Measurements from ENCODE around the gene MAPK1IP1L. TPM values are rescaled to one million over a fixed set of nuclear protein-coding genes. Genes with fewer than 3 reads are reported as not detected.
A peak's percentile ranks its signal among the peaks of the same experiment; 100 is the strongest.
"Not testable (repeated sequence)": the region's sequence is repeated elsewhere in the genome, so short reads cannot be mapped to it uniquely, and the experiment has no call there.

The MAPK1IP1L gene
- total RNA-seq, 1 experiment from 2014 or later, result 29.5 TPM

- no peak for DNase-seq (ENCODE audit: low spot score)
Measured at GRCh38 chr14:55054098-55054497, 2.7 kb downstream of the MAPK1IP1L start.

DNA sequence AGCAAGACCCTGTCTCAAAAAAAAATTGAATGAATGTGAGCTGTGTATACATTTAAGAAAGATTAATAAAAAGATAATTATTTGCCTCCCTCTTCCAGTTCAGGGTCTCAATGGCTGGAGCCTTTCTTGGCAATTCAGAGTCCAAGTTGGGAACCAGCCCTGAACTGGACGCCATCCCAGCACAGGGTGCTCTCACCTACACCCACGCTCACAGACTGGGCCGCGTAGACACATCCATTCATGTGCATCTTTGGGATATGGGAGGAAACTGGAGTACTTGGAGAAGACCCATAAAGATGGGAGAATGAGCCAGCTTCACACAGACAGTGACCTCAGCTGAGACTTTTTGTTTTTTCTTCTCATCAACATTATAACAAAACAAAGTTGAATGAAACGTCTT is 6.5 kb downstream of the MAPK1IP1L start:
- no peak for DNase-seq (ENCODE audit: low spot score)

DNA sequence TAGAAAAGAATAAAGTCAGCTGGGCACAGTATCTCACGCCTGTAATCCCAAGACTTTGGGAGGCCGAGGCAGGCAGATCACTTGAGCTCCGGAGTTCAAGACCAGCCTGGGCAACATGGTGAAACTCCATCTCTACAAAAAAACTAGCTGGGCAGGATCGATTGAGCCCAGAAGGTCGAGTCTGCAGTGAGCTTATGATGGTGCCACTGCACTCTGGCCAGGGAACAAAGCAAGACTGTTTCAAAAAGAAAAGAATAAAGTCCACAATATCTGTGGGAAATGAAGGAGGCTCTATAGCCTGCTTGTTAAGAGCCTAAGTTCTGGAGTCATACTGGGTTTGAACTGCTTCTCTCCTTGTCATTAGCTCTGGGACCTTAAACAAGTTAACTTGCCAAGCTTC is 7.9 kb downstream of the MAPK1IP1L start:
- DNase-seq (ENCODE audit: low spot score), result no peak

- DNase-seq (ENCODE audit: low spot score), result no peak
Measured at GRCh38 chr14:55062517-55063351, 11.3 kb downstream of the MAPK1IP1L start.

DNA sequence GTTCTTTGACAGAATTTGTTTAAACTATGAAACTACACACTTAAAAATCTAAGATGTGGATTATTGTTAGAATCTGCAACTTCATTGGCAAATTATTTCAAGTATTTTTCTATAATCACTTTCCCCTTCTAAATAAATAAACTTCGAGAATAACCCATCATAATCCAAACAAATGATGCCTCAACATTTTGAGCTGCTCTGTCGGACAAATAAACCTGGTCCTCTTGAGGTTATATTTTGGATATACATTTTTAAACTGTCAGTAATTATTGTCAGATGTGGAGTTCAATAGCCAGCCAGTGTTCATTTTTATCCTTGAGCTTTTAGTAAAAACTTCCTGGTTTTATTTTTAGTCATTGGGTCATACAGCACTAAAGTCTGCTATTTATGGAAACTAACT is 13.4 kb downstream of the MAPK1IP1L start:
- DNase-seq (ENCODE audit: low spot score), result not testable (repeated sequence)

- DNase-seq (ENCODE audit: low spot score), result no peak
Measured at GRCh38 chr14:55065411-55065810, 14.0 kb downstream of the MAPK1IP1L start.

DNA sequence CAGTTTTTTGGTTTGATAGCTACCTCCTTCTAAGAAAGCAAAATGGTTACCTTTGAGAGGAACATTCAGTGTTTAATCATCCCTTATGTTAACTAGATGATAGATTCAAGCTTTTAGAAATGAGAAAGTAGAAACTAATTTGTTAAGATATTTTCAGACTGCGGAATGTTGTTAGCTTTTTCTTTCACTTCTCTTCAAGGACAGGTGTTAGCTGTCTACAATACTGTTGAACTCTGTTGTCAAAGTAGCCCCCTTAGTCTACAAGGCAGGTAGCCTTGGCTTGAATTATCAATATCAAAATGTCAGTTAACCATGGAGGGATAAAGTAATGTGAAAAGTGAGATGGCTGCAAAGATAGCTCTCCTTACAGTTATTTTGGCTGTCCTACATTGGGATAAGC is 14.8 kb downstream of the MAPK1IP1L start:
- DNase-seq (ENCODE audit: low spot score), result no peak

GRCh38 chr14:55070981-55071411 is 19.5 kb downstream of the MAPK1IP1L start:
- DNase-seq (ENCODE audit: low spot score), result no peak

DNA sequence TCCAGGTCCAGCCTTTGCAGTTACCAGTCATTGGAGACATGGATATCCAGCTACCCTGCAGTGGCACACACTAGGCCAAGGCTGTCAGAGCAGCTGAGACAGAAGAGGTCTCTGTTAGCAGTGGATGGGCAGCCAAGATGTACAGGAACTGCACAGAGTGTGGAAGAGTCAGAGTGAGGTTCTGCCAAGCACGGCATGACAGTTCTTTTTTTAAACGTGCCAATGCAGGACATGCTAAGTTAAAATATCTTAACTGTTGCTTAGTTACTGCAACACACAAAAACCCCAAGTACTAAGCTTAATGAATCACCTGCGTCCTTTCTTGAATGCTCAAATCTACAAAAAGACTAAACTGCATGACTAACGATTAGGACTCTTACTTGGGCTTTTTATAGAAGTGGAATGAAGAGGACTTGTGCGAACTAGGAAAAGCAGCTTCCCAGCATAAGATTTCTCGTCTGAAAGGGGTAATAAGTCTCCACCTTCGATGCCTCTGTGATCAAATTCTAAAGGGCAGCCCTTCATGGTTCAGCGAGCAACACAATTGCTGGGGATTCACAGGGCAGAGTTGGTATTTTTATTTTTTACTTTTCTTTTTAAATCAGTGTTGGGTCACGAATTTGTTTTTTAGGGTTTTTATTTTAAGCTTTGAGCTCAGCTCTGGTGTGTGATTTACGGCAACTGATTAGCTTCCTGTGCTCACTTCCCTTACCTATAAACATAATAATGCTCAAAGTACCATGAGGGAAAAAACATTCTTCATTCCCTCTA is 20.6 kb downstream of the MAPK1IP1L start:
- DNase-seq (ENCODE audit: low spot score), result no peak

DNA sequence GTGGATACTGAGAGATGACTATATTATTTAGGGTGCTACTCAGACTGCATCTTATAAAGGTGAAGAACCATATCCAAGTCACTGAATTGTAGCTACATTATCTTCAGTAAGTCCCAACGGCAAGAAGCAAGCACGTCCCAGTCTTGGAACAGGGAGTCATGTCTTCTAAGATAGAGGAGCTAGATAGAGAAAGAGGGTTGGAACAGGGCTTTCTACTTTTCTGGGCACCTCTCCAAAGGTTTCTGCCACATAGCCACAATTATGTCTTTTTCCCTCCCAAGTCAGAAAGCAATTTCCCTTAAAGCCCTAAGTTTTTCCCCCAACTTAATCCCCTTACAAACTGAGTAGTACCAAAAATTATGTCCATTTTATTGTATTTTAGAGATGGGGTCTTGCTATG is 22.4 kb downstream of the MAPK1IP1L start:
- DNase-seq (ENCODE audit: low spot score), result no peak

- no peak for DNase-seq (ENCODE audit: low spot score)
Measured at GRCh38 chr14:55074662-55075061, 23.2 kb downstream of the MAPK1IP1L start.

DNA sequence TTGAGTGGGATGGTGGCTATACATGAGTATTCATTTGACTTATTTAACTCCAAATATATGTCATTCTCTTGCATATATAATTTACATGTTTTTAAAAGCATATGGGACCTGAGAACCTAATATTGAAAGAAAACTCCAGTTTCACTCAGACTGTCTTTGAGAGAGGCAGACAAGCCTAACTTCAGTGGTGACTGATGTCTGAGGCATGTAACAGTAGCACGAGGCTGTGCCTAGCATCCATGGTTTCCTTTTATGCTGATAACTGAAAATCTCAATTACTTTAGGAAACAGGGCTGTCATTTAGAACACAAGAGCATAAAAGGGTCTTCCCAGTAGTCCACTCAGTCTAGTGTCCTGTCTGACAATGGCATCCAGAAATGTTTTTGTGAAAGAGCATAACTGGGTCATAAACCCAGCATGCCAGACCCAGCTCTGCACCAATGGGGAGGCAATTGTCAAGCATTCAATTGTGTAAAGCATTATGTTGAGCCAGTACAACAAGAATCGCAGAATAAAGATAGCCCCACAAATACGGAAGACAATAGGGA is 24.3 kb downstream of the MAPK1IP1L start:
- no peak for DNase-seq (ENCODE audit: low spot score)

DNA sequence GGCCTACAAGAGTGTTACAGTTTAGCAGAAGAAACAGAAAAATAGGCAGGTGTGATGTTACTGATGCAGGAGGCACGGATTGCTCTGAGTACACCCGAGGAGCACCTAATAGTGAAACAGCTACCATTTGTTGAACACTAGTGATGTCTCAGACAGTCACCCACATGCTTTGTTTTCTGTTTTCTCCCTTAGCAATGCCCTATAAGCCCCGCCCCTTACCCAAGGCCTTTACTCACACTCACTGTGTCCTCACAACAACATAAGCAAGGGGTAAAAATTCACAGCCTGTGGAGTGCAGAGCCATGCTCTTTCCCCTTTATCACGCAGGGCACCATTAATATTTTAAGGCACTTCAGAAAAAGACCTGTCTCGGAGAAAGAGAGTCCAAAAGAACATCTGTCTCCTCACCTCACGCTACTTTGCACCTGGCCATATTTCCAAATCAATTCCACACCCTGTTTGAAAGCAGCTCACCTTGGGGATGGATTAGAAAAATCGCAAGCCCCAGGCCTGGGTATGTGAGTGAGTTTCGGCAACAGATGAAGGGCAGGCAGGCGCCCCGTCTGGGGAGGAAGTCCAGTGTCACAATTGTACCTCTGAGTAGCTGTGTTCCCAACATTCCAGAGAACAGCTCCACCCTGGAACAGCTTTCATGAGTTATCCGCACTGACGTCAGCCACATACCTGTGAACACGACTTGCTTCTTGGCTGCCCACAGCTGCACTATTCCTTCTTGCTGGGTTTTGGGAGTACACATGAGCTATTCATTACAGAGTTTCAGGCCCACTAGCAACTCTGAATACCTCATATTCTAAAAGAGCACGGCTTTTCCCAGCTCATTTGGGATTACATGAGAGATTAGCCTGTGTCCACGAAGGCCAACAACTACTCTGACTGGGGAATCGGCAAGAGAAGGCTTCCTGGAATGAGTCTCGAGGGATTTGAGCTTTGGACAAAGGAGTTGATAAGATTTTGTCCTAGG is 26.0 kb downstream of the MAPK1IP1L start:
- peak; percentile 91 for DNase-seq (ENCODE audit: low spot score)

DNA sequence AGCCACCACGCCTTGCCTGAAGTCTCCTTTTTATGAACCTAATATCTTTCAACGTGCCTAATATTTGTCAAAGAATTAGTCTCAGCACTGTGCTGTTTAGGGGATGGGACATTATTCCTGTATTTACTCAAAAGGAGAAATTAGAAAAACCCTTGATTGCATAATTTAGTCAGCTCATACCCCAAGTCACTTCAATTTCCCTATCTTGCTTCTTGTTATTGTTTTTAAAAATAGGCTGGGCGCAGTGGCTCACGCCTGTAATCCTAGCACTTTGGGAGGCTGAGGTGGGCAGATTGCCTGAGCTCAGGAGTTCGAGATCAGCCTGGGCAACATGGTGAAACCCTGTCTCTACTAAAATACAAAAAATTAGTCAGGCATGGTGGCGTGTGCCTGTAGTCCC is 28.5 kb downstream of the MAPK1IP1L start:
- DNase-seq (ENCODE audit: low spot score), result not testable (repeated sequence)

DNA sequence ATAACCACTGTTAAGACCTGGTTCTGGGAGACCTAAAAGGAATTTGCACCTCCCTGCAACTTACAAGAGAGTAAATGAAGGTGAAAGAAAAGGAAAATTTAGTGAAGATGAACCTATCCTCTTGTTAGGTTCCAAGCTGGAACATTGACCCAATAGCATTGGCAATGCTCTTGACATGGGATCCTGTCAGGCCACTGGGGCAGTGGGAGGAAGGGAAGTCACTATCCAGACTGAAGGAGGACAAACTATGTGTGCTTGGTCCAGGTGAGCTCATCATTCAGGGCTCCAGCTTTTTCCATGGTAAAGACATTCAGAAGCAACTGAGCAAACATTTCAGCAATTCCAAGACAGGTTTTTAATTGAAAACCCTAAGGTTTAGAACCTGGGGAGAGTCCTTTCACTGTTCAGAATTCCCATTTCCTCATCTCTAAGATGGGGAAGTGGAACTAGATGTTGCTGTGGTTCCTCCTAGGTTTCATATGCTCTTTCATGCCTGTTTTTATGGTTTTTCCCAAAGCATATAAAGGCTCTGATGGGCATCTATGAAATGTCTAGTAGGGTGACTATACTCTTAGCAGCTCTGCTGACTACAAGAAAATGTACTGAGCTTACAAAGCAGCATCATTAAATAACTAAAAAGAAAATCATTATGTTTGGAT is 33.1 kb downstream of the MAPK1IP1L start:
- no peak for DNase-seq (ENCODE audit: low spot score)

GRCh38 chr14:55085060-55085660 is 33.7 kb downstream of the MAPK1IP1L start:
- DNase-seq (ENCODE audit: low spot score), result no peak

GRCh38 chr14:55086938-55087337 is 35.5 kb downstream of the MAPK1IP1L start:
- no peak for DNase-seq (ENCODE audit: low spot score)

DNA sequence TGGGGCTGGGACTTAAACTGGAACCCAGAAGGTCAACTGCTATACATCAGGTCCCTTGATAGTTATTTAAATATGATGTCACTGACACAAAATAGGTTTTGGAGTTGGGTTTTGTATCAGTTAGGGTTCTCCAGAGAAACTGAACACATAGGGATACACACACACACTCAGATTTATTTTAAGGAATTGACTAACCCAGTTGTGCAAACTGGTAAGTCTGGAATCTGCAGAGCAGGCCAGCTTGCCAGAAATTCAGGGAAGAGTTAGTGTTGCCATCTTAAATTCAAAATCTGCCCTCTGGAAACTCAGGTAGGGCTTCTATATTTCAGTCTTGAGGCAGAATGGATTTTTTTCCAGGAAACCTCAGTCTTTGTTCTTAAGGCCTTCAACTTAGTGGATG is 36.9 kb downstream of the MAPK1IP1L start:
- no peak for DNase-seq (ENCODE audit: low spot score)

- no peak for DNase-seq (ENCODE audit: low spot score)
Measured at GRCh38 chr14:55092341-55092740, 40.9 kb downstream of the MAPK1IP1L start.

Data from HT-29 (cell line).